Hippocampal formation (tissue), 2 donors: ENCODE data around the gene FAM76B.

ENCODE experiments used
- DNase-seq, 2 donors: peaks; one replicate each; lab custom pipeline; 2025; lab: John Stamatoyannopoulos, UW

The FAM76B gene

GRCh38 chr11:95792200-95792599 is 2.6 kb upstream of the FAM76B start:
- no peak for DNase-seq

DNA sequence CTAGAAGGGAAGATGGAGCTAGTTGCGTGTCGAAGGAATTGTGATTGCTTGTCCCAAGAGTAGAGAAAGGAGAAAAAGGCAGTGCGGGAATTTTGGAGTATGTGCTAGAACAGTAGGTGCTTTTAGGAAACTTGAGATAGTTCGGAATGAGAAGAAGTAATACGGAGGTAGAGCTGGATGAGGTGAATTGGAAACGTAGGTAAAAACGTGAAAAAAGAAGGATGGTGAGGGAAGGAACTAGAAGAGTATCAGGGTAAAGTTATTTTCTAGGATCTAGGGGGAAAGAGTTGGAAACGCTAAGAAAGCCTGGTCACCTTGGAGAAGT is 2.1 kb upstream of the FAM76B start:
- DNase-seq, result no peak

GRCh38 chr11:95790933-95791708 is 1.5 kb upstream of the FAM76B start:
- DNase-seq, result peak in 1 of 2 donors; percentile 21

GRCh38 chr11:95790123-95790932 is 746 bp upstream of the FAM76B start, which contains the start of gene CEP57:
TSS of gene CEP57 (plus strand) at chr11:95790498. CDS start at chr11:95790699, 201 bp downstream.
- DNase-seq, result peak; percentile 90 to 98

DNA sequence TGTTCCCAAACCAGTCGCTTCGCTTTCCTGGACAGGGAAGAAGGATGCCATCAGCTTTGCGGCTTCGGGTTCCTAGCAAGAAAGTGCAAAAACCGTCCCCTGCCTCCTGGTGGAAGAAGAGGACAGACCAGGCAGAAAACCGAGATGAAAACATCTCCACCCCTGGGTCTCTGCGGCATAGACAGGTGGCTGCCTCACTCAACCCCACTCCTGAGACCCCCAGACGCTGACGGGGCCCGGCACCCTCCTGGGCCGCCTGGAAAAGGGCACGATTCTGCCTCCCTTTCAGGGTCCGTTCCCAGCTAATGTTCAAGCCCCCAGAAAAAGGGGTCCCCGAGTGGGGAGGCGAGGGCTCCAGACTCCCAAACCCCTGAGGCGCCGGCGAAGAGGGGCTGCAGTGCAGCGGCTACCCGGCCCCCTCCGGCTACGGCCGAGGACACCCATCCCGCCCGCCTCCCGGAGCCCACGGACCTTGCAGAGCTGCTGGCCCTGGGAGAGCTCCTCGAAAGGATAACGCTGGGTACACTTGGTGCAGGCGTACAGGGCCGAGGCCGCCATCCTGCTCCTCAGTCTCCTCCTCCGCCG is 569 bp downstream of the FAM76B start:
- DNase-seq, result peak in 1 of 2 donors; percentile 23

- no peak for DNase-seq
Measured at GRCh38 chr11:95780544-95780943, 9.0 kb downstream of the FAM76B start.

DNA sequence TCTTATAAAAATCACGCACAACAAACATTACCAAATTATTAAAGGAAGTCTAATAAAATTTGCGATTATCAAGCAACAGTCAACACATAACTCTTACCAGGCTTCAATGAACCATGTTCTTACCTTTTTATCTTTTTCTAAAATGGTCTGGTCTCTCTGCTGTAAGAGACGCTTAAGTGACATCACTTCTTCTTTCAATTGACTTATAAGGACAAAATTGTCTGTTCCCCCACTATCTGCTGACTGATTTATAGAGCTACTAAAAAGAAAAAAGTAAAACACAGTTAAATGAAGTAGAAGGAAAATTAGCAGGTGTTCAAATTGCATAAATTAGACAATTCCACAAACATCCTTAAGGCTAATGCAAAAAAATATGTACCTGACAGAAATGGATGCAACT is 10.9 kb downstream of the FAM76B start:
- no peak for DNase-seq

GRCh38 chr11:95776859-95777258 is 12.7 kb downstream of the FAM76B start:
- no peak for DNase-seq

GRCh38 chr11:95768521-95768920 is 21.1 kb downstream of the FAM76B start:
- DNase-seq, result no peak

GRCh38 chr11:95767498-95767897 is 22.1 kb downstream of the FAM76B start:
- DNase-seq, result no peak

DNA sequence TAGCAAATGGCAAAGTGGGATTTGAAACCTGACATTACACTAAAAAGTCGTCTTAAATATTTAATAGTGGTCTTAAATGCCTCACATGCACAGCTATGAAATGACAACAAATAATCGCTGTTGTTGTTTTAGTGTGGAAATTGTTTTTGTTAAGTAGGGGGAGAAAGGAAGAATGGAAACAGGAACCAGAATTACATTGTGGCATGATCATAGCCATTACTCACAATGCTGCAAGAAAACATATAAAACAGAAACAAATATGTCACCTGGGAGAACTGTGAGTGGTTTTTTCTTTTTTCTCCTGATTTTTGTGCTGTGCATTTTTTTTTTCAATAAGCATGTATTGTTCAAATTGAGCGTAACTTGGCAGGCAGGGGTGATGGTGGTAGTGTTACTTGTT is 22.9 kb downstream of the FAM76B start:
- no peak for DNase-seq

- DNase-seq, result peak in 1 of 2 donors; percentile 66
Measured at GRCh38 chr11:95764267-95764898, 25.2 kb downstream of the FAM76B start.

GRCh38 chr11:95762534-95762933 is 27.0 kb downstream of the FAM76B start:
- DNase-seq, result no peak

- DNase-seq, result no peak
Measured at GRCh38 chr11:95760941-95761340, 28.6 kb downstream of the FAM76B start.

DNA sequence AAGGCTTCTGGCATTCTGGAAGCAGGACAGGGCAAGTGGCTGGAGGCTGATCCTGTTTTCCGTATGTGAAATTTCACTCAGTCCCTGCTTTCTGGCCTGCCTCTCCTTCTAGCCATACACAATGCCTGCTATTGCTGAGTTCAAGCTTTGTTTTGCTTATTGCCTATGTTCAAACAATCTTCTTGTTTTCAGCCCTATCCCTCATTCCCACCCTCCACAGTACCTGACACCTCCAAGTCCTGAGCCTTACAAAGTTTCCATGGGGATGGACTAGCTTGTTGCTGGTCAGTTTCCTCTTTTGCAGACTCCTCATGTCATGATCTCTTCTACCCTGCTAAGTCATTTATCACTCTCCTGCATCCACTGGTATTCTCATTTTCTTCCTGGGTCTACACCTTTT is 38.1 kb downstream of the FAM76B start:
- no peak for DNase-seq

DNA sequence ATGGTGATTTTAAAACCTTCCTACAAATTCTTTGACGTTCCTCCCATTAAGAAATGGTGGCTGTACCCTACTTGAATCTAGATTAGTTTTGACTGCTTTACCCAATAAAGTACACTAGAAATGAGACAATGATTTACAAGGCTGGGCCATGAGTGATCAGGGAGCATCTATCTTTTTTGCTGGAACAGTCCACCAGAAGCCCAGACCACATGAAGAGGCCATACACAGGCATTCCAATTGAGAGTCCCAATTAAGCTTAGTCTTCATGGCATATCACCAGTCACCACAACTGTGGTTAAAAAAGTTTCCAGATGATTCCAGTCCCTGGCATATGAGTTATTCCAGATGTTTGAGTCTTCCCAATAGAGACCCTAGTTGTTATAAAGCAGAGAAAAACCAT is 39.5 kb downstream of the FAM76B start:
- DNase-seq, result no peak

- DNase-seq, result no peak
Measured at GRCh38 chr11:95739108-95739938, 50.3 kb downstream of the FAM76B start.

DNA sequence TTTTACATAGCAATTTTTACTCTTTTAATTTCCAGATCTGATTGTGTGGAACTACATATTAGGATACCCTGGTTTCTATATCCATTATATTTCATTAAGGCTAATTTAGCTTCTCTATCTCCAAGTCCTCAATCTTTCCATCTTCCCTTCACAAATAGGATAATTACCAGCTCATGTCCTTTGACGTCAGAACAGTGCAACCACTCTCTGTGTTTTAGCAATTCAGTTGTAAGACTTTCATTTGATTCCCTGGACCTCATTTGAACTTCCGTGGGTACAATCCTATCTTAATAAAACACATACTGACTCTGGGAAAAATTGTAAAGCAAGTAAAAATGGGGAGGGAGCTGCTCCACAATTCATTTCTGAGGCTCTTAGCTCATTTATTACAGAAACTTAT is 52.8 kb downstream of the FAM76B start:
- no peak for DNase-seq

- no peak for DNase-seq
Measured at GRCh38 chr11:95736355-95736754, 53.2 kb downstream of the FAM76B start.

DNA sequence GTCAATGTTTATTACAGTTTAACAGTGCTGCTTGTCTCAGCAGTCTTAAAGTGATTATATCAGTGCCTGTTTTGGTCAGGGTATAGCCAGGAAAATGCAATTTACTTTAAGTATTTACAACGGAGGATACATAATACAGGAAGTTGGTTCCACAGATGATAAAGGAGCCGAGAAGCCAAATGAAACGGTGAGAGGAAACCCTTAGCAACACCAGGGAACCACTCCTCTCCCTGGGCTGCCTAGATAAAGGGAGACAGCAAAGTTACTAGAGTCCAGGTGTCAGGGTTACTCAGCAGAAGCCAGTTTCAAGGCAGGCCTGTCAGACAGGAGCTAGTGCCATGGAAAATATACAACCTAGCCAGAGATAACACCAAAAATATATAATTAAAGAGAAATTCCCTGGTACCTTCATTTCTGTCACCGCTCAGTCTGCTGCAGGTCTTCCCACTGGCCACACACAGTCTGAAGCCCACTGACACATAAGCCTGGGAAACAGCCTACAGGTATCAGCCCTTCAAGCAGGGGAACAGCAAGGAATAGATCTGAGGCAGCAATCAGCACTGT is 55.5 kb downstream of the FAM76B start:
- DNase-seq, result no peak

GRCh38 chr11:95732930-95733602 is 56.5 kb downstream of the FAM76B start:
- no peak for DNase-seq
